K562 (cell line): ENCODE results near the gene PLCL2. TPM values are rescaled to one million over a fixed set of nuclear protein-coding genes. Genes with fewer than 3 reads are reported as not detected.

Experiments used
- ATAC-seq: fragments of 200-7000 bp; cut with Tn5 transposase; 3 replicates; pipeline ENCODE4 v1.9.1; 2020; ENCODE audit warnings: moderate library complexity
- BruUV-seq: library from RNA; stranded (reverse); fragments of 400-500 nt; replicated peaks from 2 replicates; lab custom pipeline; 2021; lab: Mats Ljungman, UMichigan
- CTCF ChIA-PET: fragments of 300-600 bp; formaldehyde crosslinking; extraction: SDS; loops from one replicate; lab custom pipeline; 2021; ENCODE audit warnings: low intra/inter-chr PET ratio; lab: Yijun Ruan, JAX
- POLR2A ChIA-PET: fragments of 300-600, 350-650 bp; sonication (Branson Sonifier 250); formaldehyde crosslinking; extraction: SDS; loops from one replicate; lab custom pipeline; 2021; ENCODE audit warnings: antibody characterized with exemption, inconsistent platforms; lab: Yijun Ruan, JAX
- DNase-seq, 4 experiments: peaks; one replicate each; pipeline versions ENCODE4 v3.0.0 to v3.0.0-alpha.2; 2011 to 2018; ENCODE audit warnings: low spot score in 3 of 4, mixed read lengths in 3 of 4; ENCODE audit errors: extremely low read depth in 1 of 4
- FAIRE-seq: peaks from 2 replicates; lab custom pipeline; 2011; peaks lifted over from hg19 to GRCh38; lab: Jason Lieb, UNC
- H2AFZ ChIP-seq: 2 replicates; pipeline ENCODE4 v1.6.0; 2011; ENCODE audit warnings: low read depth, low read length, control low read depth, inconsistent platforms
- H3K27ac ChIP-seq: fragments of 200-600 bp; 3 replicates; pipeline ENCODE4 v1.8.0; 2011; ENCODE audit warnings: low read depth, mild to moderate bottlenecking, control low read depth, inconsistent platforms, low read length, moderate library complexity, mixed read lengths; ENCODE audit errors: extremely low read depth
- H3K27me3 ChIP-seq, 2 experiments: fragments of 300-600 bp in 1 of 2; 2 replicates in 1 of 2; 3 replicates in 1 of 2; pipeline versions ENCODE4 v1.6.0 to v1.8.0; 2011; ENCODE audit warnings: inconsistent platforms in 2 of 2, low read length in 2 of 2, mild to moderate bottlenecking in 1 of 2, mixed read lengths in 1 of 2, moderate library complexity in 1 of 2; ENCODE audit not compliant: control insufficient read depth in 2 of 2, insufficient read depth in 2 of 2
- H3K36me3 ChIP-seq: fragments of 300-600 bp; 3 replicates; pipeline ENCODE4 v1.8.0; 2011; ENCODE audit warnings: mild to moderate bottlenecking, low read length, inconsistent platforms; ENCODE audit not compliant: control insufficient read depth, insufficient read depth
- H3K4me1 ChIP-seq, 2 experiments: fragments of 200-600 bp in 1 of 2; replicated peaks in 1 of 2; 2 replicates in 1 of 2; 3 replicates in 1 of 2; pipeline versions ENCODE4 v1.5.1 to v1.8.0; 2011; ENCODE audit warnings: inconsistent platforms in 2 of 2, low read length in 2 of 2, mild to moderate bottlenecking in 1 of 2, mixed read lengths in 1 of 2, moderate library complexity in 1 of 2; ENCODE audit not compliant: control insufficient read depth in 2 of 2, insufficient read depth in 2 of 2
- H3K4me2 ChIP-seq: 2 replicates; pipeline ENCODE4 v1.6.1; 2011; ENCODE audit warnings: low read length, control low read depth, inconsistent platforms, mixed read lengths; ENCODE audit not compliant: insufficient read depth
- H3K4me3 ChIP-seq: fragments of 200-600 bp; sonication (generic), shearing (Covaris generic); 2 replicates; pipeline ENCODE4 v1.5.1; 2016; ENCODE audit warnings: control low read depth, inconsistent platforms
- H3K79me2 ChIP-seq: fragments of 200-600 bp; 3 replicates; pipeline ENCODE4 v1.8.0; 2011; ENCODE audit warnings: low read length, inconsistent platforms; ENCODE audit not compliant: control insufficient read depth, insufficient read depth
- H3K9ac ChIP-seq, 2 experiments: 2 replicates each; pipeline versions ENCODE4 v1.6.0 to v1.6.1; 2011; ENCODE audit warnings: low read depth in 2 of 2, low read length in 2 of 2, control low read depth in 1 of 2, inconsistent platforms in 1 of 2, mild to moderate bottlenecking in 1 of 2, mixed read lengths in 1 of 2; ENCODE audit not compliant: insufficient read depth in 1 of 2
- H3K9me1 ChIP-seq: one replicate; pipeline ENCODE4 v1.6.0; 2011; ENCODE audit warnings: inconsistent platforms, mild to moderate bottlenecking, low read length, moderate library complexity; ENCODE audit not compliant: control insufficient read depth, insufficient read depth
- H3K9me3 ChIP-seq: replicated peaks from 2 replicates; pipeline ENCODE4 v1.5.1; 2011; ENCODE audit warnings: low read depth, low read length, inconsistent platforms; ENCODE audit not compliant: control insufficient read depth, insufficient read depth
- H4K20me1 ChIP-seq: replicated peaks from 2 replicates; pipeline ENCODE4 v1.6.1; 2011; ENCODE audit warnings: low read length, inconsistent platforms, mixed read lengths; ENCODE audit not compliant: control insufficient read depth, insufficient read depth
- FOXM1 ChIP-seq, 2 experiments: fragments of 450-650 bp in 1 of 2; sonication (generic) in 1 of 2; formaldehyde crosslinking in 1 of 2; IDR thresholded peaks; 2 replicates each; pipeline versions ENCODE4 v1.6.1 to v1.9.0; 2017 to 2022; ENCODE audit warnings: low read depth in 2 of 2, mild to moderate bottlenecking in 2 of 2, missing genetic modification reagents in 1 of 2, moderate library complexity in 1 of 2
- HDAC6 ChIP-seq: IDR thresholded peaks from 2 replicates; pipeline ENCODE4 v1.6.1; 2012; ENCODE audit warnings: low read depth, mild to moderate bottlenecking, control low read depth, inconsistent platforms, low read length, moderate library complexity
- HMGN3 ChIP-seq: IDR thresholded peaks from 2 replicates; pipeline ENCODE4 v1.6.1; 2011; ENCODE audit warnings: borderline replicate concordance, low read depth, mild to moderate bottlenecking, mixed read lengths, low read length; ENCODE audit not compliant: insufficient read length; ENCODE audit errors: extremely low read depth
- NRF1 ChIP-seq, 2 experiments: fragments of 450-650 bp; IDR thresholded peaks in 1 of 2; conservative IDR thresholded peaks in 1 of 2; 2 replicates each; pipeline ENCODE4 v1.6.1; 2014; ENCODE audit warnings: mild to moderate bottlenecking in 2 of 2
- RBM15 ChIP-seq: fragments of 200-400 bp; formaldehyde crosslinking; IDR thresholded peaks from 2 replicates; pipeline ENCODE4 v1.6.1; 2018; ENCODE audit warnings: mild to moderate bottlenecking, low read length, moderate library complexity; ENCODE audit not compliant: insufficient read depth
- RBM34 ChIP-seq: fragments of 200-400 bp; formaldehyde crosslinking; IDR thresholded peaks from 2 replicates; pipeline ENCODE4 v1.6.1; 2018; ENCODE audit warnings: low read length, borderline replicate concordance; ENCODE audit not compliant: insufficient read depth
- ZNF133 ChIP-seq: fragments of 250-450 bp; sonication (Bioruptor Pico); IDR thresholded peaks from 2 replicates; pipeline ENCODE4 v1.4.0; 2020; ENCODE audit warnings: mild to moderate bottlenecking
- ZNF24 ChIP-seq: fragments of 450-650 bp; IDR thresholded peaks from 2 replicates; pipeline ENCODE4 v1.6.1; 2016
- ZNF551 ChIP-seq: fragments of 250-450 bp; sonication (Bioruptor Pico); IDR thresholded peaks from 2 replicates; pipeline ENCODE4 v1.5.0; 2021; ENCODE audit warnings: mild to moderate bottlenecking, moderate library complexity
- ZNF695 ChIP-seq: fragments of 450-650 bp; formaldehyde crosslinking; IDR thresholded peaks from 2 replicates; pipeline ENCODE4 v1.4.0; 2020; ENCODE audit warnings: mild to moderate bottlenecking, moderate library complexity
- WGBS: fragments of 100-300 bp; shearing (Covaris generic); methylation state at CpG from one replicate; pipeline ENCODE4 v1.1.6; 2016; ENCODE audit warnings: low coverage, mixed read lengths; ENCODE audit not compliant: insufficient coverage; ENCODE audit errors: missing lambda C conversion rate; 5-methylcytosine and 5-hydroxymethylcytosine counted together
- in situ Hi-C: fragments of 300-500 bp; cut with MboI; formaldehyde crosslinking; loops from 4 replicates; pipeline ENCODE4 v1.15.0; 2018; ENCODE audit warnings: inconsistent platforms, mixed read lengths
- intact Hi-C: fragments of 100-400 bp; cut with micrococcal nuclease; formaldehyde crosslinking; loops from 2 replicates; pipeline ENCODE4 v1.14.2; 2022
- polyA plus RNA-seq, 8 experiments: library from polyadenylated mRNA; depleted of rRNA in 4 of 8; stranded (reverse) in 5 of 8; unstranded in 3 of 8; fragments of >200 nt; fragmentation: Nextera tagmentation in 2 of 8; fragmentation: Illumina TruSeq in 1 of 8; extraction: Ambion mirVana in 2 of 8; extraction: Trizol in 1 of 8; gene quantifications; 2 replicates each; pipeline versions ENCODE4 v1.2.1 to v1.2.3, GENCODE V29; 2011 to 2014; ENCODE audit warnings: inconsistent platforms in 1 of 8, missing spikeins in 1 of 8
- total RNA-seq, 7 experiments: library from RNA; depleted of rRNA in 6 of 7; stranded (reverse); fragments of >200 nt in 6 of 7; fragmentation: Illumina TruSeq in 2 of 7; extraction: Trizol in 2 of 7; gene quantifications; 2 replicates each; pipeline versions ENCODE4 v1.2.1 to v1.2.3, GENCODE V29; 2011 to 2021; ENCODE audit warnings: low replicate concordance in 1 of 7
- TF ChIP-seq, protein P1 (sequence below): IDR thresholded peaks from 2 replicates; pipeline ENCODE4 v1.6.1; 2014; ENCODE audit warnings: antibody characterized with exemption

Gene PLCL2
- total and polyA plus RNA-seq, 9 of the 15 experiments (the other 6 are each of a cell fraction or from before 2014, with no cell fraction given) = 0.03 to 0.18 (median 0.11) TPM; not detected in 2

DNA sequence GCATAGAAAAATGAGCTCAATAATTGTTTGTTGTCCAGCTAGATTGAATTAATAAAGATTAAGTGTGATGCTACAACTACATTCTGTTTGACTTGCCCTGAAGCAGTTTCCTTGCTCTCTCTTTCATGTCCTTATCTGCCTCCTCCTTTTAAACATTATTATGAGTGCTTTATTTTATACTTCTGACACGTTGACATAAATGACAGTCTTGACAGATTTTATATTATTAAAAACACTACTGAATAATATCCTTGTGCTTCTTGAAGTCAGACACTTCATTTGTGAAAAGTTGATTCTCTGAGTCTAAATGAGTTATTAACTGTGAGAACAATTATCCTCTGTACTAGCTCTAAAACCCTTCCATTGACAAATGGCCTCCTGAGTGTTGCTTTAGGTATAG is 58.2 kb downstream of the PLCL2 start:
- H3K27me3 ChIP-seq = peaks cover 5% of the 10 kb centered on the region in 2 experiments; a peak in 4 of 5 replicates
- H2AFZ ChIP-seq = no peak overlapping the region
- no peaks in the 10 kb centered on the region for H3K9me3 ChIP-seq
- BruUV-seq = no TSS peak
- ChIA-PET POLR2A (interaction anchor here (1.1 to 1.2 kb wide), 2 partner anchors 11 to 368 kb away, joined by 4 read pairs; no protein-coding TSS in a partner anchor), CTCF (no interaction called here)
- FAIRE-seq (no peak), ATAC-seq (no peak), DNase-seq (no peak)
- H4K20me1 ChIP-seq = no peaks in the 10 kb centered on the region
- no peak overlapping the region for H3K4me2 ChIP-seq
- no peak overlapping the region for H3K4me3 ChIP-seq
- in situ Hi-C loops = no loop called here
- intact Hi-C loops = no loop called here
- 0% methylated on average over 1 of the region's 1 CpG for WGBS
- TF ChIP-seq ZNF24 = no peak
- TF ChIP-seq FOXM1 (IDR thresholded peaks at IDR 0.05; ENCODE audit: low read depth) = no peak
- TF ChIP-seq FOXM1 (CRISPR knock-in tag; IDR thresholded peaks at IDR 0.05; ENCODE audit: low read depth) = no peak
- no peak for TF ChIP-seq ZNF551
- TF ChIP-seq ZNF695 (CRISPR knock-in tag) = no peak
- TF ChIP-seq HDAC6 = no peak
- no peaks in the 10 kb centered on the region for H3K36me3 ChIP-seq
- H3K79me2 ChIP-seq = no peaks in the 10 kb centered on the region
- no peak overlapping the region for H3K27ac ChIP-seq
- no peaks in the 10 kb centered on the region for H3K9me1 ChIP-seq
- H3K9ac ChIP-seq = no peak overlapping the region
- no peaks in the 10 kb centered on the region for H3K4me1 ChIP-seq

DNA sequence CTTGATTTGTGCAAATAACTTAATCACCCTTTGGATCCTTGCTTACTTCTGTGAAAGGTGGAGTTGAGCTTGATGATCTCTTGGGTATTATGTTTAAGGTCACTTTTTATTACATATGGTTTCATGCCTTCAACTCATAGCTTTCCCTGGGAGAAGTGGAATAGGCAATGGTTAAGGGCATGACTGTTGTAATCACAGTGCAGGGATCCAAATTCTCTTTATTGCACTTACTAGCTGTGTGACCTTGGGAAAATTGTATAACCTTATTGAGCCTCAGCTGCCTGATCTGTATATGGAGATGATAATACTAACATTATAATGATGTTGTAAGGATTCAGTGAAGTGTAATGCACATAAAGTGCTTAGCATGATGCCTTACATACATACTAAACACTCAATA is 59.1 kb downstream of the PLCL2 start:
- ATAC-seq (no peak), DNase-seq (no peak), FAIRE-seq (no peak)
- in situ Hi-C loops = no loop called here
- no peaks in the 10 kb centered on the region for H3K9me1 ChIP-seq
- intact Hi-C loops = no loop called here
- no peaks in the 10 kb centered on the region for H3K4me1 ChIP-seq
- H3K4me3 ChIP-seq = no peak overlapping the region
- no peaks in the 10 kb centered on the region for H3K79me2 ChIP-seq
- no peak overlapping the region for H3K4me2 ChIP-seq
- H2AFZ ChIP-seq = no peak overlapping the region
- H3K36me3 ChIP-seq = no peaks in the 10 kb centered on the region
- H3K9ac ChIP-seq = no peak overlapping the region
- H4K20me1 ChIP-seq = no peaks in the 10 kb centered on the region
- H3K27me3 ChIP-seq = peaks cover 2 to 5% of the 10 kb centered on the region in 2 experiments; a peak in 4 of 5 replicates
- POLR2A ChIA-PET = interaction anchor here (1.1 to 1.2 kb wide), 2 partner anchors 12 to 367 kb away, joined by 4 read pairs; no protein-coding TSS in a partner anchor
- no peaks in the 10 kb centered on the region for H3K9me3 ChIP-seq
- no TSS peak for BruUV-seq
- H3K27ac ChIP-seq = no peak overlapping the region
- CTCF ChIA-PET = interaction anchor here (0.6 kb wide), 1 partner anchor 986 kb away, joined by 3 read pairs; no protein-coding TSS in a partner anchor
- TF ChIP-seq NRF1 (conservative IDR thresholded peaks at IDR 0.05 in 1 of 2, IDR thresholded peaks at IDR 0.05 in 1 of 2) (no peak), RBM15 (no peak), ZNF133 (CRISPR knock-in tag) (no peak), HMGN3 (no peak), RBM34 (no peak)
- TF ChIP-seq, protein P1, sequence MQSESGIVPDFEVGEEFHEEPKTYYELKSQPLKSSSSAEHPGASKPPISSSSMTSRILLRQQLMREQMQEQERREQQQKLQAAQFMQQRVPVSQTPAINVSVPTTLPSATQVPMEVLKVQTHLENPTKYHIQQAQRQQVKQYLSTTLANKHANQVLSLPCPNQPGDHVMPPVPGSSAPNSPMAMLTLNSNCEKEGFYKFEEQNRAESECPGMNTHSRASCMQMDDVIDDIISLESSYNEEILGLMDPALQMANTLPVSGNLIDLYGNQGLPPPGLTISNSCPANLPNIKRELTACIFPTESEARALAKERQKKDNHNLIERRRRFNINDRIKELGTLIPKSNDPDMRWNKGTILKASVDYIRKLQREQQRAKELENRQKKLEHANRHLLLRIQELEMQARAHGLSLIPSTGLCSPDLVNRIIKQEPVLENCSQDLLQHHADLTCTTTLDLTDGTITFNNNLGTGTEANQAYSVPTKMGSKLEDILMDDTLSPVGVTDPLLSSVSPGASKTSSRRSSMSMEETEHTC = no peak
